GM18870 (cell line): ENCODE measurements around the gene DNAAF5.

Experiments used
- ATAC-seq: cut with Tn5 transposase; IDR thresholded peaks from one replicate; pipeline ENCODE4 v1.9.1; 2021; ENCODE audit warnings: moderate library complexity; ENCODE audit not compliant: unreplicated experiment

DNAAF5 gene

GRCh38 chr7:832167-832967 is 105.9 kb downstream of the DNAAF5 start, which contains the start of gene SUN1:
SUN1 (plus strand) TSS chr7:832476; CDS start chr7:832525, 49 bp downstream.
- no peak for ATAC-seq

GRCh38 chr7:832968-833424 is 106.5 kb downstream of the DNAAF5 start:
- no peak for ATAC-seq

DNA sequence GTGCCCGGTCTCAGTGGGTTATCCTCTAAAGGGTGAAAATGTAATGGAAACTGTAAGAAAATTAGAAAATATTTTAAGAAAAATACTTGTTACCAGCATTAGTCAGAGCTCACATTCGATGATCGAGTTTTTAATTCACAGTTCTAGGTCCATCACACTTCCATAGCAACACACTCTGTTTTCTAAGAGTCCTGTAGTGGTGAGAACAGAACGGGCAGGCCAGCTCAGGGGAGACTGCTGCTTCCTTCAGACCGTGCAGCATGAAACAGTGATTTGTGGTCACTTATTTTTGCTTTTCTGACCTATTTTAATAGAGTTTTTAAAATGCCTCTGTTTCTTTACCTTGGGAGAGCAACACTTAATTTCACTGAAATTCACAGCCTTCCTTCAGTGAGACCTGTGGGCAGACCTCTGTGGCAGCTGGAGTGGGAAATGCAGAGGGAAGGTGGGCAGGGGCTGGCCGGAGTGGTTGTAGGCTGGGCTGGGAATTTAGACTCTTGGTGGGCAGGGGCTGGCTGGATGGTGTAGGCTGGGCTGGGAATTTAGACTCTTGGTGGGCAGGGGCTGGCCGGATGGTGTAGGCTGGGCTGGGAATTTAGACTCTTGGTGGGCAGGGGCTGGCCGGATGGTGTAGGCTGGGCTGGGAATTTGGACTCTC is 107.2 kb downstream of the DNAAF5 start:
- ATAC-seq: no peak

DNA sequence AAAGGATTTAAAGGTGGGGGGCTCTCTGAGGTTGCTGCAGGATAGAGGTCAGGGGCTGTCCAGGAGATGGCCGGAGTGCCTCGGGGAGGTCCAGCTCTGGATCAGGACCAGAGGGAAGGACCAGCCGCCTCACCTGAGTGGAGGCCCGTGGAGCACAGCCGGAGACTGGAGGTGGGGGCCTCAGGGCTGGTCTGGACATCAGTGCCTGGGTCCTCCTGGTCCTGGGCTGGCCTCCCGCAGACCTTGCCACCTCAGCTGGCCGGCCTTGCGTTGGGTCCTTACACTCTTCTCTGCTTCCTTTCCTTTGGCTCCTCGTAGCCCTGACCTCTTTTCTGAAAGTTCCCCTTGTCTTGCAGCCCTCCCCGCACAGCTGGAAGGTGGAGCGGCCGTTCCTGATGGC is 107.8 kb downstream of the DNAAF5 start:
- no peak for ATAC-seq

DNA sequence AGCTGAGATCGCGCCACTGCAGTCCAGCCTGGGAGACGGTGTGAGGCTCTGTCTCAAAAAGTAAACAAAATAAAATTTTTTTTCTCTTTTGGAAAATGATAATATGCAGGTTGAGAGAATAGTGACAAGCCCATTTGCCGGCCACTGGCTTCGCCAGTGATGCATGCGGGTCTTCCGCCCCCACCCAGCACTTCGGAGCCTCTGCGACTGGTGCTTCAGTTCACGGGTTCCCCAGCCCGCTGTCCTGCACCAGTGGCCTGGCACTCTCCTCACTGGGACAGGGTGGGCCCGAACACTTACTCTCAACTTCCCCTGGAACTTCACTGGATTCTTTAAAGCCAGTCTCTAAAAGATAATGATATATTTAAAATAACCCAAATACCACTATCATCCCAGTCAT is 108.5 kb downstream of the DNAAF5 start:
- no peak for ATAC-seq

DNA sequence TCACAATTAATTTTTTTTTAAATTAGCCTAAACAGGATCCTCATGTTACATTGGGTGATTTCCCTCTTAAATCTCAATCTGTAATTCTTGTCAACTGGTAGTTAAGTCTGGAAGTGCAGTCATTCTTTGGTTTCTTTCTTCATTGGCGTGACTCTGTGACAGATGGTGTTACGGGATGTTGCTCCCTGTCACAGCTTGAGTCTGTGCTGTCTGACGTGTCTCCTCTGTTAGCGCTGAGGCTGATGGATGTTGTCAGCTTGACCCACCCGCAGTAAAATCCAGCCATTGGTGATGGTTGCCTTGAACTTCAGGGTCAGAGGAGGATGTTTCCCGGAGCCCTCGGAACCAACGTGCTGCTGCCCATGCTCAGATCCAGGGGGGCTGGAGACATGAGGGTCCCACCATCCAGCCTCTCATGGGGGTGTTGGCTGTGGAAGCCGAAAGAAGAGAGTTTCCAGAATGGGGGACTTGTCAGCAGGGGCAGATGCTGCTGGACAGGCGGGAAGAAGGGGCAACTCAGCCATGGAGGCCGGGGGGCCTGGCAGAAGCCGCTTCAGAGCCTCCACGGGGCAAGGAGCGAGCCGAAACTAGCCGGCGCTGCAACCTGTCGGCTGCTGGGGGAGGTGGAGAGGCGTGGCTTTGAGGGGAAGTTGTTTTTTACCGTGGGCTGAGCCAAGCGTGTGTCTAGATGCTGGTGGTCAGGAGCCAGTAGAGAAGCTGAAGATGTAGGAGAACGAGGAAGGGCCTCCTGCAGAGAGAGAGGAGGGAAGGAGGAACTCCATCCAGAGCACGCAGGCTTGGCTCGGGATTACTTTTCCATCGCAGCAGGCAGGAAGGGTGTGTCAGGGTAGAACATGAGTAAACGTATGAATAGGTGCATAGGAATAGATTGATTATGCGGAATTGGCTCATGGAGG is 109.2 kb downstream of the DNAAF5 start:
- ATAC-seq: no peak
